Measurements from ENCODE around the gene PTPRQ. TPM values are rescaled to one million over a fixed set of nuclear protein-coding genes. Genes with fewer than 3 reads are reported as not detected.

Gene PTPRQ
- total RNA-seq, 2 donors from 2014 or later = 11.9 to 17.6 TPM

- Histone ChIP-seq H3K27me3 (no peaks in the 10 kb centered on the region), H3K36me3 (no peaks in the 10 kb centered on the region), H3K9me3 (no peaks in the 10 kb centered on the region), H3K4me3 (no peak overlapping the region), H3K27ac (no peak overlapping the region), H3K4me1 (no peaks in the 10 kb centered on the region)
- TF ChIP-seq CTCF (IDR thresholded peaks at IDR 0.05) = no peak
- DNase-seq (ENCODE audit: low spot score) = no peak
These were observed 32.2 kb upstream of the PTPRQ start for GRCh38 chr12:80411787-80412186.

GRCh38 chr12:80412343-80412953, 31.6 kb upstream of the PTPRQ start:
- Histone ChIP-seq H3K27me3 (no peaks in the 10 kb centered on the region), H3K4me3 (no peak overlapping the region), H3K9me3 (no peaks in the 10 kb centered on the region), H3K4me1 (no peaks in the 10 kb centered on the region), H3K27ac (no peak overlapping the region), H3K36me3 (no peaks in the 10 kb centered on the region)
- TF ChIP-seq CTCF (IDR thresholded peaks at IDR 0.05) = peak; percentile 61 to 81
- no peak for DNase-seq (ENCODE audit: low spot score)

- H3K36me3 ChIP-seq = no peaks in the 10 kb centered on the region
- no peaks in the 10 kb centered on the region for H3K9me3 ChIP-seq
- H3K4me3 ChIP-seq = no peak overlapping the region
- H3K4me1 ChIP-seq = no peaks in the 10 kb centered on the region
- H3K27me3 ChIP-seq = no peaks in the 10 kb centered on the region
- no peak overlapping the region for H3K27ac ChIP-seq
- no peak for TF ChIP-seq CTCF (IDR thresholded peaks at IDR 0.05)
- DNase-seq (ENCODE audit: low spot score) = no peak
These were observed 30.6 kb upstream of the PTPRQ start for GRCh38 chr12:80413462-80413861.

- H3K4me1 ChIP-seq = no peaks in the 10 kb centered on the region
- TF ChIP-seq CTCF (IDR thresholded peaks at IDR 0.05) = no peak
These were observed 28.6 kb upstream of the PTPRQ start for GRCh38 chr12:80415466-80415865.

GRCh38 chr12:80419644-80420043, 24.4 kb upstream of the PTPRQ start:
- no peaks in the 10 kb centered on the region for H3K4me1 ChIP-seq
- DNase-seq (ENCODE audit: low spot score) = no peak
- H3K27me3 ChIP-seq = no peaks in the 10 kb centered on the region
- no peak overlapping the region for H3K4me3 ChIP-seq
- no peaks in the 10 kb centered on the region for H3K36me3 ChIP-seq
- H3K27ac ChIP-seq = no peak overlapping the region
- no peak for TF ChIP-seq CTCF (IDR thresholded peaks at IDR 0.05)
- no peaks in the 10 kb centered on the region for H3K9me3 ChIP-seq

More at GRCh38 chr12:80415466-80415865, 28.6 kb upstream of the PTPRQ start:
- DNase-seq (ENCODE audit: low spot score) = no peak
- H3K27me3 ChIP-seq = no peaks in the 10 kb centered on the region
- no peak overlapping the region for H3K4me3 ChIP-seq
- H3K27ac ChIP-seq = no peak overlapping the region
- no peaks in the 10 kb centered on the region for H3K9me3 ChIP-seq
- no peaks in the 10 kb centered on the region for H3K36me3 ChIP-seq

GRCh38 chr12:80420075-80420474, 24.0 kb upstream of the PTPRQ start:
- no peak overlapping the region for H3K4me3 ChIP-seq
- no peak overlapping the region for H3K27ac ChIP-seq
- no peak for DNase-seq (ENCODE audit: low spot score)
- no peaks in the 10 kb centered on the region for H3K4me1 ChIP-seq
- H3K36me3 ChIP-seq = no peaks in the 10 kb centered on the region
- no peaks in the 10 kb centered on the region for H3K27me3 ChIP-seq
- no peak for TF ChIP-seq CTCF (IDR thresholded peaks at IDR 0.05)
- H3K9me3 ChIP-seq = no peaks in the 10 kb centered on the region
